ENCODE data around the gene BHLHE23. TPM values are rescaled to one million over a fixed set of nuclear protein-coding genes. Genes with fewer than 3 reads are reported as not detected.

The BHLHE23 gene
- total RNA-seq, 6 experiments from 2014 or later: not detected

DNA sequence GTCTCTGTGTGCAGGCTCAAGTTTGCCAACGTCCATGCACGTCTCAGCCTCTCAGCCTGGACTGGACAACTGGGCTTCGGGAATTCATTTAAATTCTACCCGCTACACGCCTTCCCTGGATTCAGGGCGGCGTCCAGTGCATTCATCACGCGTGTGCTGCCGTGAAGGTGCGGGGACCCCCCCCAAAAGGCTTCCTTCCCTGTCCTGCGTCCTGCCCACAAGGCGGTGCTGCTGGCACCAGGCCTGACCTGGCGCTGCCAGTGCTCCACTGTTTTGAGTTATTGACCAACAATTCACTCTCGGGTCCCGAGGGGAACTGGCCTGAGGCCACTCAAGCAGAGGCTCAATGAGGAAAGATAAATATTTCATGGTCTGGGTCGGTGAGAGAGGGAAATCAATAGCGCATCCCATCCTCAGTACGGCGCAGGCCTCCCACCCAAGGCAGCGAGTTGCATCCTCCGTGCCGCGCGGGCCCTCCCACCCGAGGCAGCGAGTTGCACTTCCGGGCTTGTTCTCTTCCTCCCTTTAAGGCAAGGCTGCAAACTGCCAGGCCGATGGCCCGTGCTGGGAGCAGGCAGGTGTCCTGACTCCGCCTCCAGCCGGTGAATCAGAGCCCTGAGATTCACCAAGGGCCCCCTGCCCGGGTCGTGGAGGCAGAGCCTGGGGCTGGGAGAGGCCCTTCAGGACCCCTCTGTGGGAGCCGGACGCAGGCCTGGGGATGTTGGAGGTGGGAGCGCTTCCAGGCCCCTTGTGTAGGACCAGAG lies 22.8 kb upstream of the BHLHE23 start:
- H3K36me3 Mint-ChIP-seq (ENCODE audit: low read depth): no peaks in the 10 kb centered on the region
- no peak for TF ChIP-seq CTCF (IDR thresholded peaks at IDR 0.05)
- peaks cover 61% of the 10 kb centered on the region for H3K27me3 Mint-ChIP-seq (ENCODE audit: insufficient read depth)
- H3K4me3 Mint-ChIP-seq: no peak overlapping the region
- H3K9me3 Mint-ChIP-seq: no peaks in the 10 kb centered on the region
- DNase-seq: no peak
- no peak overlapping the region for H3K27ac Mint-ChIP-seq
- peaks cover 14% of the 10 kb centered on the region for H3K4me1 Mint-ChIP-seq (ENCODE audit: low read depth)

- no peak for DNase-seq
- H3K27ac Mint-ChIP-seq: no peak overlapping the region
- H3K4me3 Mint-ChIP-seq: no peak overlapping the region
- peaks cover 14% of the 10 kb centered on the region for H3K4me1 Mint-ChIP-seq (ENCODE audit: low read depth)
- no peak for TF ChIP-seq CTCF (IDR thresholded peaks at IDR 0.05)
- no peaks in the 10 kb centered on the region for H3K9me3 Mint-ChIP-seq
- H3K36me3 Mint-ChIP-seq (ENCODE audit: low read depth): no peaks in the 10 kb centered on the region
- H3K27me3 Mint-ChIP-seq (ENCODE audit: insufficient read depth): peaks cover 60% of the 10 kb centered on the region
Observed at GRCh38 chr20:63028461-63028921, 21.7 kb upstream of the BHLHE23 start.

DNA sequence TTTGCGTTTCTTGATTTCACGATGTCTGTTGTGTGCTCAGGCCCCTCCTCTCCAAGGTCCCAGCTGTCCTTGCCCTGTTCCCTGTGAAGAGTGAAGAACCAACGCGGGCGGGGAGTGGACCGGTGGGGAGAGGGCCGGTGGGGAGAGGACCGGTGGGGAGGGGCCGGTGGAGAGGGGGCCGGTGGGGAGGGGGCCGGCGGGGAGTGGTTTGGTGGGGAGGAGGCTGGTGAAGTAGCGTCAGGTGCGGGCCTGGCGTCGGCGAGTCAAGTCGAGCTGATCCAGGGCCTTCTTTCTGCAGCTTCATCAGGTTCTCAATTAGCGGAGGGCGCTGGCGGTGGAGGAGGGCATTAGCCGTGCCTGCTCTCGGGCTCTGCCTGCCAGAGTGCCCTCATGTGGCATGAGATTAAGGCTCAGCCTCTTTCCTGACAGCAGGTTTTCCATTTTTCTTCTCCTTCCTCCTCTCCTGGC lies 21.2 kb upstream of the BHLHE23 start:
- TF ChIP-seq CTCF (IDR thresholded peaks at IDR 0.05): no peak
- H3K4me3 Mint-ChIP-seq: no peak overlapping the region
- DNase-seq: peak; percentile 9

GRCh38 chr20:63027221-63027921 lies 20.6 kb upstream of the BHLHE23 start:
- Mint-ChIP-seq H3K9me3 (no peaks in the 10 kb centered on the region), H3K36me3 (ENCODE audit: low read depth) (no peaks in the 10 kb centered on the region), H3K4me1 (ENCODE audit: low read depth) (peaks cover 6% of the 10 kb centered on the region; the same call in 1 of the 2 replicates), H3K27ac (no peak overlapping the region), H3K4me3 (no peak overlapping the region), H3K27me3 (ENCODE audit: insufficient read depth) (peaks cover 57% of the 10 kb centered on the region)
- no peak for TF ChIP-seq CTCF (IDR thresholded peaks at IDR 0.05)
- DNase-seq: no peak

More for the DNA sequence above, 21.2 kb upstream of the BHLHE23 start:
- Mint-ChIP-seq H3K4me1 (ENCODE audit: low read depth) (peaks cover 10% of the 10 kb centered on the region), H3K27me3 (ENCODE audit: insufficient read depth) (peaks cover 57% of the 10 kb centered on the region), H3K36me3 (ENCODE audit: low read depth) (no peaks in the 10 kb centered on the region), H3K9me3 (no peaks in the 10 kb centered on the region), H3K27ac (no peak overlapping the region)

DNA sequence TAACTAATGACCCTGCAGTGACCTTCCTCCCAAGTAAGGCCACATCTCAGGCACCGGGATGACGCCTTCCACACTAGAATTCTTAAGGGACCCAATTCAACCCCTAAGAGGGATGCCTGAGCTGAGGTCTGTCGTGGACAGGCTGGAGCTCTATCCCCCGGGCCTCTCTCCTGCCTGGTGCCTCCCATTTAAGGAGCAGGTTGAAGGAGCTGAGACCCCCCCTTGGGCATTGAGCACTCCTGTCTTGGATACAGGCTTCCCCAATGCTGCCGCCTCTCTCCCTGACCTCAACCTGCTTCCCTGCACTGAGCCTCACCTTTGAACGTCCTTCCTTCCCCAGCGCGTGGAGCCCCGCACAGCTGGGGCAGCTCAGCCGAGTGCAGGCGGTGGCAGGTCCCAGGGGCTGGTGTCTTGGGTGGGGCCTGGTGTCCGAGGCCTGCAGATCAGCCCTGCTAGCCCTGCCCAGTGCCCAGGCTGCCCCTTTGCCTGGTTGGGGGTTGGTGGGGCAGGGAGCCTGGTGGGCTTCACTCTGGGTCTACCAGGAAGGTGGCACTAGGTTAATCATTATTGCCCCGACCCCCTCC lies 19.9 kb upstream of the BHLHE23 start:
- no peak for DNase-seq
- no peak overlapping the region for H3K4me3 Mint-ChIP-seq
- no peaks in the 10 kb centered on the region for H3K9me3 Mint-ChIP-seq
- peaks cover 57% of the 10 kb centered on the region for H3K27me3 Mint-ChIP-seq (ENCODE audit: insufficient read depth)
- H3K36me3 Mint-ChIP-seq (ENCODE audit: low read depth): no peaks in the 10 kb centered on the region
- no peak overlapping the region for H3K27ac Mint-ChIP-seq
- TF ChIP-seq CTCF (IDR thresholded peaks at IDR 0.05): no peak
- peaks cover 6% of the 10 kb centered on the region; the same call in 1 of the 2 replicates for H3K4me1 Mint-ChIP-seq (ENCODE audit: low read depth)

All from HFFc6 (cell line).